GM19240 (cell line): ENCODE data around the gene PRXL2B.

Experiments
- DNase-seq: peaks from one replicate; pipeline ENCODE4 v3.0.0; 2011; ENCODE audit warnings: low spot score; ENCODE audit not compliant: insufficient read length

The PRXL2B gene

DNA sequence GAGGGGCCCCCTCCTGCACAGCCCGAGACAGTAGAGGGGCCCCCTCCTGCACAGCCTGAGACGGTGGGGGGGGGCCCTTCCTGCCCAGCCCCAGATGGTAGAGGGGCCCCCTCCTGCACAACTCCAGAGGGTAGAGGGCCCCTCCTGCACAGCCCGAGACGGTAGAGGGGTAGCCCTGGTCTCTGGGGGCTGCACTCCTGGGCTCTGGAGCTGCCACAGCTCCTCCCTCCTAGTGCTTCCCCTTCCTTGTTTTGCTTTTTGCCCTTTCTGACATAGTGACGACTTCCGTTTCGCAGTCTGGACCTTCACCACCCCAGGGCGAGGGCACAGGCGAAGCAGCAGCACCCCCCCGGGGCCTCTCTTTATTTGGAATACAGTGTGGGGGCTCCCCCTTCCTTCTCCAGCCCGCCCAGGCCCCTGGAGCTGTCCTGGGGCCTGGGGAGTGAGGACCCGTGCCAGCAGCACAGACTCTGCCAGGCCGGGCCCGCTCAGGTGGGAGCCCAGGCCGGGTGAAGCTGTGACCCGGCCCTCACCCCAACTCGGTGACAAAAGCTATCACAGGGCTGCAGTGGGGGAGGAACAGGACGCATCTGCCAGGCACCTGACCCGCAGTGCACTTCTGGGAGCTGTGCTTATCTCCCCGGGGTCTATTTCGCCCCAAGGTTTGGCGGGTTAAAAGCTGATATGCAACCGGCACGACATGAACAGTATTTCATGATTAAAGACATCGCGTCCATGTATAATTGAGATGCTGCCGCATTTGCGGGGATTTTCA lies 1.1 kb upstream of the PRXL2B start:
- DNase-seq = peak; percentile 52

DNA sequence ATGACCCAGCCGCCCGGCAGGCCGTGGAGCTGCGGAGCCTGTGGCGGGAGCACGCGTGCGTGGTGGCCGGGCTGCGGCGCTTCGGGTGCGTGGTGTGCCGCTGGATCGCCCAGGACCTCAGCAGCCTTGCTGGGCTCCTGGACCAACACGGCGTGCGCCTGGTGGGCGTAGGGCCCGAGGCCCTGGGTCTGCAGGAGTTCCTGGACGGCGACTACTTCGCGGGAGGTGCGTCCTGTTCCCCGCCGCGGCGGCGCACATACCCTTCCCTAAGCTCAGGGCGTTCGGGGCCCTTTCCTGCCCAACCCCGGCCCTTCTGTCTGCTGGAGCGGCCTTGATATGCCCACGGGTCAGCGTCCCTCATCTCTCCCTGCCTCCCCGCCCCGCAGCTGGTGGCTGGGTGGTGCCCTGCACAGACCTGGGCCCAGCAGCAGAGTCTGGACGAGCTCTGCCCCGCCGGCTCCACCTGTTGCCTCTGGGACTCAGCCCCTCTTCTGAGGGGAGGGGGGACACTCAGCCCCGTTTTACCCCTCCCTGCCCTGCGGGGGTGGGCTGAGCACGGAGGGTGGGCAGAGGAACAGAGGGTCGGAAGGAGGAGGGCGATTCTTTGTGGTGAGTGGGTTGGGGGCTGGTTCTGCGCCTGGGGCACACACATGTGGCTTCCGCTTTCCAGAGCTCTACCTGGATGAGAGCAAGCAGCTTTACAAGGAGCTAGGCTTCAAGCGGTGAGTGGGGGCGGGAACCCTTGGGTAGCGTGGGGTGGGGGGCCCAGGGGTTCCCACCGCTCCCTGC lies 688 bp downstream of the PRXL2B start:
- DNase-seq = no peak

DNA sequence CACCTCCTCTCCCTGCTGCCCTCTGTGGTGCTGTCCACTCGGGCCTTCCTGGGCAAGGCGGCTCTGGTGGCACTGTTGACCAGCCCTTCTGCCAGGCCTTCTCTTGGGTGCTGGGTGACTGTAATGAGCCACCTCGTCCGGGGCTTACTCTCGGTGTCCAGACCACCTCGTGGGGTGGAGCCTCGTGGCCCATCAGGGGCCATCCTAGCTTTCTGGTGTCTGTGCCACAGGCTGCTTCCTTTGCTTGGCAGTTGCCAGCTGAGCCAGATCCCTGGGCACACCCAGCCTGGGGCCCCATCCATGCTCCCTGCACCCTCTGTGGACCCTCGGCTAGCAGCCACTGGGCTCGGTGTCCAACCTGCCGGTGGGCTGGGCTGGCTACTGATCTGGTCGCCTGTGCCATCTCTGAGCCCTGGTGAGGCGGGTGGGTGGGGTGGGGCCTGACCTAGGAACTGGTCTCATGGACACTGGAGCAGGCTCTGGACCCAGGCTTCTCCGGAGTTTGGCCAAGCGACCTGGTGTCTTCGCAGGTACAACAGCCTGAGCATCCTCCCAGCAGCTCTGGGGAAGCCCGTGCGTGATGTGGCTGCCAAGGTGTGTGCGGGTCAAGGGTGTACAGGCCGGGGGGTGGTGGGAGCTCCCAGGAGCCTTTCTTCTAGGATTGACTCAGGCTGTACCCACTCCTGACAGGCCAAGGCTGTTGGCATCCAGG lies 1.4 kb downstream of the PRXL2B start:
- DNase-seq = no peak

- DNase-seq = no peak
Observed at GRCh38 chr1:2588661-2589430, 2.3 kb downstream of the PRXL2B start.

- DNase-seq = no peak
Observed at GRCh38 chr1:2589431-2590232, 3.1 kb downstream of the PRXL2B start.

DNA sequence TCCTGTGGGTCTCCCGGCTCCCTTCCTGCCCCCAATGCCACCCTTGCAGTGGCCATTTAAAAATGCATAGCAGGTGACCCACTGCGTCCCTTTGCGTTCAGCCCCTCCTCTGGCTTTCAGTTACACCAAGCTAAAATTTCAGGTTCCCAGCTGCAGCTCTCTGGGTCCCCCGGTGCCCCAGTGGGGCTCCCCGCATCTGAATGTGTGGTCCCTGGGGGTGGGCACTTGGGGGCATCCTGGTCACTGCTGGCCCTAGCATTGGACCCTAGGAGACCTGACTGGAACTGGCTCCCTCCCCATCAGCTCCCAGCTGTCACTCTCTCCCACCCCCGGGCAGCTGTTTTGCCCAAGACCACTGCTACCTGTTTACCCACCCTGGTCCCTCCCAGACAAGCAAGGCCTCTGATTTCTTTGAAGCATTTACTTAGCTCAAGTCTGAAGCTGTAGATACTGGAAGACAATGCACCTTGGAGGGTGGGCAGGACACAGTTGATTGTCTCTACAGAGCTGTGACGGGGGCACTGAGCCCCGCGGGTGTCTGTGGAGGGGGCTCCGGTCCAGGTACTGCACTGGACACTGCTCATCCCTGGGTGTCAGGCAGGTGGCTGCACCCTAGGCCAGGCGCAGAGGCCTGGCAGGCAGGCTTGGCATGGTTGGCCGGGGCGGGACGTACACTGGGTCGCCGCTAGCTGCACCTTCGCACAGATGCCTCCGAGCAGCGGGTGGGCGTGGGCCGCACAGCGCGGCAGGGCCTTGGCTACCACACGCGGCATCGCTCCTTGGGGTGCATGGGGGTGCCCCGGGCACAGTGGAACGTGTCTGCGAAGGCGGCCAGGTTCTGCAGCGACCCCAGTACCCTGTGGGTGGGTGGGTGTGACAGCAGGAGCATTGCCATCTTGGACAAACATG lies 3.9 kb downstream of the PRXL2B start:
- no peak for DNase-seq

GRCh38 chr1:2591233-2591580 lies 4.6 kb downstream of the PRXL2B start:
- no peak for DNase-seq

DNA sequence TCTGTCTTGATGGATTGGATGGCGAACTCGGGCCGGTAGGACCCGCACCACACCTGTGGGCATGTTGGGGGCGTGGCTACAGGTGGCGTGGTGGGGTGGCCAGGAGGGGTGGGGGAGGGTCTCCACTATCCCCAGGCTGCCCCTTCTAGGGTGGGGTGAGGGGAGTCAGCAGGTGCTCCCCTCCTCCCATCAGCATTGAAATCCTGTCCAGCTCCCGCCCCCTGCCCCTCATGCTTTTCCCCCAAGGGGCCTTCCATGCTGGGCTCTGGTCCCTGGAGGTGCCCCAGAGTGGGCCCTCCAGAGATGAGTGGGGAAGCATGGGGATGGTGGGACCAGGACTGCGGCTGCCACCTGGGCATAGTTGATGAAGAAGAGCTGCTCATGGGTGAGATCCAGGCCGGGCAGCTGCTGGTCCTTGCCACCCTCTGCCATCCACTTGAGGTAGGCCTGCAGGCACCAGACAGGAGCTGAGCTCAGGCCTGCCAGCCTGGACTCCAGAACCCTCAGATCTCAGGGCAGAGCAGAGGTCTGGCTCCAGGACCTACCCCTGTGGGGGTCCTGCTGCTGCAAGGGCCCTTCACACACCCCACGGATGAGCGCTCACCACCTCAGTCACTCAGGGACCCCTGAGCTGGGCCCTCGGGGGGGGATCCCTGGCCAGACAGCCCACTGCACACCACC lies 5.1 kb downstream of the PRXL2B start:
- no peak for DNase-seq

DNA sequence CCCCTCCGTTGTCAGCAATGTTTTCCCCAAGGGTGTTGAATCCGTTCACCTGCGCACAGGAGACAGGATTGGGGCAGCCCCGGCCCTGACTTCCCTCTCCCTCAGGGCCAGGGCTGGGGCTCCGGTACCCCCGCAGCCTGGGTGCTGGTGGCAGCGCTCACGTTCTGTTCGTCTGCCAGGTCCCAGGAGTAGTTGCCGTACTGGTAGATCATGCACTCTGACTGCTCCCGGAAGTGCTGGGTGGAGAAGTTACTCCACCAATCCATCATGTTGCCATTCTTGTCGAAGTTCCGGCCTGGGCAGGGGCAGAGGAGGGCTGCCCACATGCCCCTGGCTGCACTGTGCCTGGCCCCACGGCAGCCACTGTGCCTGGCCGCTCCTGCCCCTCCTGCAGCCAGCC lies 6.1 kb downstream of the PRXL2B start:
- DNase-seq = no peak

- no peak for DNase-seq
Observed at GRCh38 chr1:2593251-2593878, 6.8 kb downstream of the PRXL2B start.

DNA sequence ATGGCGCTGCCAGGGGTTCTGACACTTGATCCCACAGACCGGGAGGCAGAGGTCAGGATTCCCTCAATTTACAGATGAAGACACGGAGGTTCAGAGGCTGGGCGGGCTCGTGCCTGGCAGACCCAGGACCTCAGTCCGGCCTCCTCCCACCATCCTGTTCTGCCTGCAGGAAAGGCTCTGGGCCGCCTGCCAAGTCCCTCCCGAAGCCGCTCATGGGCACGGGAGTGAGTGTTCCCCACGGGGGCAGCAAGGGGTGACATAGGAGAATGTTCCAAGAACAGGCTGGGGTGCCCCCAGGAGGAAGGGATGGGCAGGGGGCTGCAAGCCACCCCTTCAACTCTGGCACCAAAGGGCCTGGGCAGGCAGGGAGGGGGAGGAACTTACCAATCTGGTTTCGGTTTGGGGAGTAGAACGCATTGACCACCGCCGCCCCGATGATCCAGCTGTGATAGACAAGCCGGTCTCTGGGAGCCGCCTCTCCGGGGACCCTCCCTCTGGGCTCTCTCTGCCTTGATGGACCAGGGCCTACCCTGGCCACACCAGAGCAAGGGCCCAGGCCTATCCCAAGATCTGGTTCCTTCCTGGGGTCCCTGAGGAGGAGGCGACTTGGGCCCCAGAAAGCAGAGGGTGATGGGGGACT lies 7.5 kb downstream of the PRXL2B start:
- DNase-seq = no peak

GRCh38 chr1:2594641-2595131 lies 8.1 kb downstream of the PRXL2B start:
- DNase-seq = no peak

GRCh38 chr1:2595261-2595811 lies 8.8 kb downstream of the PRXL2B start:
- no peak for DNase-seq

DNA sequence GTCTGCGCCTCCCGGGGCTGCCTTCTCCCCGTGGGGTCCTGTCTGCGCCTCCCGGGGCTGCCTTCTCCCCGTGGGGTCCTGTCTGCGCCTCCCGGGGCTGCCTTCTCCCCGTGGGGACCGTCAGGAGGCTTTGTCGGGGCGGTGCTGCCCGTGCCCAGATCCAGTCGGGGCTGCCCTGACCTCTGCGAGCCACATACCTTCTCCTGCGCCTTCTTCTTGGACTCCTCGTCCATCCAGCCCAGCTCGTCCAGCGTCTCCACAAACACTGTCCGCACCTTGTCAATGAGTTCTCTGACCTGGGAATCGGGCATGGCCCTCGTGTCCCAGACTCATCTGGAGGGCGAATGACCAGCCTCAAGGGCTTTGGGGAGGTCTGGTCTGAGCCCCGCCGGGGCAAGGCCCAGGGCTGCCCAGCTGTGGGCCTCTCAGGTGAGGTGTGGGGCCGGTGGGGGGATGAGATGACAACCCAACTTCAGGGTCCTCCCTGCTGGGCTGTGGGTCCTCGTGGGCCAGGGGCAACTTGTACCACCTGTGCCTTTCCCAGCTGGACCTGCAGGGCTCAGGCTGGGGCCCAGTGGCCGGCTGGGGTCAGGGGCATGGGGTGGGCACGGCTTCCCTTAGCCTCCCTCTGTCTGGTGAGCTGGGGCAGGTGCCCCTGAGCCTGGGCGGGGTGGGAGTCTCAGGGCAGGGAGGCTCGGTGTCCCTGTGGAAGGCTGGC lies 9.4 kb downstream of the PRXL2B start:
- DNase-seq = no peak

GRCh38 chr1:2596530-2597333 lies 10.2 kb downstream of the PRXL2B start:
- DNase-seq = no peak
